Activated T-helper 1 cell treated with anti-CD3 and anti-CD28 coated beads, Interleukin-2, amount 50 U/mL, for 16 hours (primary cell): ENCODE data around the gene ACVRL1.

Source experiments
- DNase-seq, 2 donors: peaks; one replicate each; pipeline ENCODE4 v3.0.0-alpha.2; 2020; ENCODE audit warnings: low read depth in 1 of 2, low spot score in 1 of 2

Gene ACVRL1

GRCh38 chr12:51896236-51896635, 11.1 kb upstream of the ACVRL1 start:
- DNase-seq: no peak

- no peak for DNase-seq
Measured at GRCh38 chr12:51897181-51897580, 10.1 kb upstream of the ACVRL1 start.

GRCh38 chr12:51898506-51898905, 8.8 kb upstream of the ACVRL1 start:
- no peak for DNase-seq

GRCh38 chr12:51898937-51899336, 8.4 kb upstream of the ACVRL1 start:
- DNase-seq: no peak

- no peak for DNase-seq
Measured at GRCh38 chr12:51900323-51900889, 6.9 kb upstream of the ACVRL1 start.

- no peak for DNase-seq
Measured at GRCh38 chr12:51901121-51901817, 6.0 kb upstream of the ACVRL1 start.

- DNase-seq: no peak
Measured at GRCh38 chr12:51901881-51902280, 5.4 kb upstream of the ACVRL1 start.

GRCh38 chr12:51904951-51905470, 2.3 kb upstream of the ACVRL1 start:
- no peak for DNase-seq

- no peak for DNase-seq
Measured at GRCh38 chr12:51905471-51906429, 1.6 kb upstream of the ACVRL1 start.

GRCh38 chr12:51906430-51907082, 748 bp upstream of the ACVRL1 start:
- no peak for DNase-seq

GRCh38 chr12:51907856-51908425, 637 bp downstream of the ACVRL1 start:
- DNase-seq: no peak

- DNase-seq: no peak
Measured at GRCh38 chr12:51908876-51909592, 1.7 kb downstream of the ACVRL1 start.

GRCh38 chr12:51910168-51910567, 2.9 kb downstream of the ACVRL1 start:
- no peak for DNase-seq

- no peak for DNase-seq
Measured at GRCh38 chr12:51910691-51911090, 3.4 kb downstream of the ACVRL1 start.

GRCh38 chr12:51911307-51911706, 4.0 kb downstream of the ACVRL1 start:
- DNase-seq: no peak

GRCh38 chr12:51911788-51912711, 4.7 kb downstream of the ACVRL1 start:
- DNase-seq: no peak

GRCh38 chr12:51913071-51914033, 6.0 kb downstream of the ACVRL1 start:
- no peak for DNase-seq
